Vagina (tissue), 2 donors: Measurements from ENCODE around the gene TFRC.

ENCODE experiments used
- CTCF ChIP-seq, 3 experiments: fragments of 450-650 bp in 2 of 3; fragments of 200-600 bp in 1 of 3; sonication (generic) in 1 of 3; IDR thresholded peaks; one replicate each; pipeline ENCODE4 v1.5.1; 2017 to 2019; ENCODE audit warnings: antibody characterized with exemption in 3 of 3, mild to moderate bottlenecking in 2 of 3, moderate library complexity in 2 of 3
- POLR2A ChIP-seq, 2 donors: fragments of 450-650 bp; IDR thresholded peaks; one replicate each; pipeline ENCODE4 v1.6.1; 2017; ENCODE audit warnings: antibody characterized with exemption in 2 of 2, mild to moderate bottlenecking in 2 of 2, moderate library complexity in 2 of 2
- POLR2AphosphoS5 ChIP-seq, 2 donors: sonication (generic); formaldehyde crosslinking; IDR thresholded peaks; one replicate each; pipeline ENCODE4 v1.9.0; 2017; ENCODE audit warnings: antibody characterized with exemption in 2 of 2, mild to moderate bottlenecking in 2 of 2, low read depth in 1 of 2; ENCODE audit not compliant: insufficient read depth in 1 of 2

DNA sequence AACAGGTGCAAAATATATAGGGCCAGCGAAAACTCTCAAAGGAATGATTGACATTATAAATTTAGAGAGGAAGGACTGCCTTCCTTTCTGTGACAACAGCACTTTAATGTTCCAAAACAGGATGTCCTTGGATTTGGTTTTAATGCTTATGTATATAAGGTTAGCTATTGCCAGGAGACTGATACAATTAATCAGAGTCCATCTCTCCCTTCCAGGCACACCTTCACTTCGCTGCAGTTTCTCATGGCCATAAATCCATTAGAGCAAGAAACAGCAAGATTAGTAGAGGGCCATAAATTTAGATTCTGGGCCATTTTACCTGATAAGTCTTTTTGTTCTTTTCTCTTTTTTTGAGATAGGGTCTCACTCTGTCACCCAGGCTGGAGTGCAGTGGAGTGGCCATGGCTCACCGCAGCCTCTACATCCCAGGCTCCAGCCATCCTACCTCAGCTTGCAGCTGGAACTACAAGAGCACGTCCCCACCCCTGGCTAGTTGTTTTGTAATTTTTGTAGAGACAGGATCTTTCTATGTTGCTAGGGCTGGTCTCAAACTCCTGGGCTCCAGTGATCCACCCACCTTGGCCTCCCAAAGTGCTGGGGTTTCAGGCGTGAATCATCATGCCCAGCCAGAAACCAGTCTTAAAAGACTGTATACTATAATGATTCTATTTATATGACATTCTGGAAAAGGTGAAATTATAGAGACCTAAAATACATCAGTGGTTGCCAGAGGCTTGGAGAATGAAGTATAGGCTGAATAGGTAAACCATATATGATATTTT, 15.7 kb upstream of the TFRC start:
- TF ChIP-seq CTCF (IDR thresholded peaks at IDR 0.05): no peak
- no peak for TF ChIP-seq POLR2AphosphoS5 (IDR thresholded peaks at IDR 0.05; ENCODE audit: insufficient read depth in 1 of 2, low read depth in 1 of 2)
- no peak for TF ChIP-seq POLR2A (IDR thresholded peaks at IDR 0.05)
